A549 treated with GW870086 at 1 μM for 4 hours (cell line): ENCODE data around the gene OR7A17. TPM values are rescaled to one million over a fixed set of nuclear protein-coding genes. Genes with fewer than 3 reads are reported as not detected.

Source experiments
- total RNA-seq: library from RNA; stranded (reverse); fragments of 200-300 nt; extraction: Qiagen RNA extraction; gene quantifications from 5 replicates; pipeline ENCODE4 v1.2.3, GENCODE V29; 2022; ENCODE audit warnings: low read depth

The OR7A17 gene
- total RNA-seq = not detected in 5 replicates

DNA sequence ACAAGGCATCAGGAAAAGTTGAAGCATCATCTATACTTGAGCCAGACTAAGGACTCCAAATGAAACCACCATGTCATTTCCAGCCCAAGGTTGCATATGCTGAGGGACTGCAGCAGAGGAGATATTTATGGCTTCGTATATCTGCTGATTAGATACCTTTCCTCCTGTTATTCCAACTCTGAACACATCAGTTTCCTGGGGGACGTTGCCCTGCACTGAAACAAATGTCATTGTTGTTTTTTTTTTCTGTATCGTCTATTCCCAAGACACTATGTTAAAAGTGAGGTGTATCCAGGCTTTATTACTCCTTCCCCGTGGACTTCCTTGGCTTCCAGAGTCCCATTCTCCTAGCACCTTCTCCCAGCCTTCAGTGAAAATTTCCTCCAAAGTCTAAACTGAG is at the start of gene OR7A17:
TSS of gene OR7A17 (minus strand) at position 101 of the 400 bp plus-strand sequence. CDS start 4,777 bp downstream, outside the sequence.

DNA sequence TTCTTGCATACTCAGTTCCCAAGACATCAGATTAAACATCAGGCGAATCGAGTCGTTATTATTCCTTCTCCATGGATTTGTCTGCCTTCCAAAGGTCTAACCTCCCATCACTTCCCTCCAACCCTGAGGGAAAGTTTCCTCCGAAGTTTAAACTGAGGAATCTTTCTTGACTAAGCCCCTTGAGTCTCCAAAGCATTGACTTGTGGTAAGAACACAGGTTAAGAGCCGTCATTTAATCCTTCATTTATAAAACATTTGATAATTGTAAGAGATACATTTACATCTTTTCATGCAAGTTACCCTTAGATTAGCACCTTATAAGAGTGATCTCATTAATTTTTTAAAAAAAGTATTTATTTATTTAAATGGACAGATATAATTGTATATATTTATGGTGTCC is 37.1 kb downstream of the OR7A17 start, which contains the start of gene OR7A10:
TSS of gene OR7A10 (minus strand) at position 101 of the 400 bp plus-strand sequence. CDS start 7,045 bp downstream, outside the sequence.

DNA sequence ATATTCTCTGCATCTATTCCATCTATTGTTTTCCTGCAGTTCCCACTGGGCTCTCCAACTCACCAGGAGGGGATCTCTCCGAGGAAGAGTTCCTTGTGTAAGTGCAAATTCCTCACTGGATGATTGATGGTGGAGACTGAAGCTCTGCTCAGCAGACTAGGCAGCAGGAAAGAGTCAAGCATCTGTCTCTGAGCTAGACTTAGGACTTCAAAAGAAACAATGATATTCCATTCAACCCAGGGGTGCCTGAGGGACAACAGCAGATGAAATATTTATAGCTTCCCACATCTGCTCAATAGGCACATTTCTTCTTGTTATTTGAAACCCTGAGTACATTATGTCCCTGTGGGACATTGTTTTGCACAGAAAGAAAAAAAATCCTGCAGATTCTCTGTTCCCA is 50.9 kb downstream of the OR7A17 start, which contains the start of the genes OR7A5 and OR7C1:
TSS of gene OR7A5 (minus strand) at position 175 of the 400 bp plus-strand sequence. CDS start 6,944 bp downstream, outside the sequence.
TSS of gene OR7C1 (minus strand) at position 175 of the 400 bp plus-strand sequence. CDS start 35,049 bp downstream, outside the sequence.

Other genes starting within 250 kb of the OR7A17 start
- gene ADGRE3, start 211.3 kb downstream of the OR7A17 start, total RNA-seq = not detected in 5 replicates
- 1.7 to 3.8 TPM (median 3.3 TPM) in 5 replicates for gene ZNF333, start 196.1 kb downstream of the OR7A17 start, total RNA-seq
- 0.70 to 1.4 TPM (median 1.1 TPM) in 5 replicates for gene ADGRE2, start 107.6 kb downstream of the OR7A17 start, total RNA-seq
- not detected in 5 replicates for gene OR7A5, start 50.9 kb downstream of the OR7A17 start, total RNA-seq
- gene OR7C1, start 50.9 kb downstream of the OR7A17 start, total RNA-seq = not detected in 5 replicates
- not detected in 5 replicates for gene OR7A10, start 37.2 kb downstream of the OR7A17 start, total RNA-seq
- gene OR7C2, start 55.4 kb upstream of the OR7A17 start, total RNA-seq = not detected in 5 replicates
- gene SLC1A6, start 93.7 kb upstream of the OR7A17 start, total RNA-seq = not detected in 5 replicates
- not detected in 5 replicates for gene CASP14, start 163.3 kb upstream of the OR7A17 start, total RNA-seq
- not detected in 5 replicates for gene OR1I1, start 196.1 kb upstream of the OR7A17 start, total RNA-seq
- 14.6 to 18.5 TPM (median 17.3 TPM) in 5 replicates for gene SYDE1, start 221.3 kb upstream of the OR7A17 start, total RNA-seq